Esophagus squamous epithelium (tissue), 4 donors: ENCODE results near the gene GMEB2.
A peak's percentile ranks its signal among the peaks of the same experiment; 100 is the strongest.

Experiments
- CTCF ChIP-seq, 6 experiments: fragments of 450-650 bp in 4 of 6; fragments of 200-600 bp in 2 of 6; sonication (generic) in 2 of 6; IDR thresholded peaks; one replicate each; pipeline ENCODE4 v1.5.1; 2016 to 2019; ENCODE audit warnings: antibody characterized with exemption in 6 of 6, mild to moderate bottlenecking in 4 of 6, moderate library complexity in 4 of 6
- POLR2A ChIP-seq, 4 donors: fragments of 450-650 bp; IDR thresholded peaks; one replicate each; pipeline ENCODE4 v1.6.1; 2017; ENCODE audit warnings: antibody characterized with exemption in 4 of 4, mild to moderate bottlenecking in 4 of 4, moderate library complexity in 3 of 4

GRCh38 chr20:63641146-63641791 is 14.4 kb upstream of the GMEB2 start:
- TF ChIP-seq POLR2A (IDR thresholded peaks at IDR 0.05) (peak in 1 of 4 donors; percentile 52), CTCF (IDR thresholded peaks at IDR 0.05) (no peak)
